CD14-positive monocyte (primary cell): ENCODE data around the gene ATAD5. TPM values are rescaled to one million over a fixed set of nuclear protein-coding genes. Genes with fewer than 3 reads are reported as not detected.

Source experiments
- DNase-seq, 3 donors: peaks; one replicate each; pipeline ENCODE4 v3.0.0-alpha.2; 2011 to 2022
- H2AFZ ChIP-seq: 2 replicates; pipeline ENCODE4 v1.6.0; 2012; ENCODE audit warnings: mild to moderate bottlenecking, low read depth, low read length, inconsistent platforms; ENCODE audit not compliant: insufficient read depth, poor library complexity, severe bottlenecking
- H3K27ac ChIP-seq, 2 donors: 1 replicate in 1 of 2; 2 replicates in 1 of 2; pipeline ENCODE4 v1.5.1; 2012 to 2013; ENCODE audit warnings: low read length in 2 of 2, control low read depth in 1 of 2, inconsistent platforms in 1 of 2, low read depth in 1 of 2, mild to moderate bottlenecking in 1 of 2
- H3K27me3 ChIP-seq, 2 donors: one replicate each; pipeline versions ENCODE4 v1.6.0 to v1.6.1; 2011 to 2013; ENCODE audit warnings: low read length in 2 of 2; ENCODE audit not compliant: control insufficient read depth in 2 of 2, insufficient read depth in 2 of 2
- H3K36me3 ChIP-seq, 2 donors: replicated peaks in 1 of 2; 1 replicate in 1 of 2; 2 replicates in 1 of 2; pipeline versions ENCODE4 v1.5.1 to v1.6.1; 2012 to 2013; ENCODE audit warnings: low read length in 2 of 2, control low read depth in 1 of 2, inconsistent platforms in 1 of 2, mild to moderate bottlenecking in 1 of 2; ENCODE audit not compliant: insufficient read depth in 2 of 2, control insufficient read depth in 1 of 2
- H3K4me1 ChIP-seq, 2 donors: 1 replicate in 1 of 2; 2 replicates in 1 of 2; pipeline versions ENCODE4 v1.5.1 to v1.6.1; 2012 to 2013; ENCODE audit warnings: low read length in 2 of 2, control low read depth in 1 of 2, inconsistent platforms in 1 of 2, mild to moderate bottlenecking in 1 of 2, moderate library complexity in 1 of 2; ENCODE audit not compliant: insufficient read depth in 2 of 2, control insufficient read depth in 1 of 2
- H3K4me2 ChIP-seq: replicated peaks from 2 replicates; pipeline ENCODE3; 2012; ENCODE audit warnings: low read length, moderate library complexity, mild to moderate bottlenecking; ENCODE audit not compliant: poor library complexity, severe bottlenecking; ENCODE audit errors: extremely low read depth
- H3K4me3 ChIP-seq, 3 experiments: fragments of 200-600 bp in 1 of 3; sonication (generic) in 1 of 3; replicated peaks in 1 of 3; 1 replicate in 2 of 3; 2 replicates in 1 of 3; pipeline ENCODE4 v1.5.1; 2011 to 2013; ENCODE audit warnings: low read length in 3 of 3, mild to moderate bottlenecking in 3 of 3, control low read depth in 2 of 3, low read depth in 2 of 3, inconsistent platforms in 1 of 3, moderate library complexity in 1 of 3
- H3K79me2 ChIP-seq: 2 replicates; pipeline ENCODE4 v1.6.0; 2012; ENCODE audit warnings: mild to moderate bottlenecking, control low read depth, inconsistent platforms, low read length, moderate library complexity; ENCODE audit not compliant: insufficient read depth
- H3K9ac ChIP-seq: 2 replicates; pipeline ENCODE4 v1.6.0; 2017; ENCODE audit warnings: low read length, mild to moderate bottlenecking; ENCODE audit not compliant: insufficient read depth, poor library complexity, severe bottlenecking
- H3K9me3 ChIP-seq, 2 donors: replicated peaks in 1 of 2; 1 replicate in 1 of 2; 2 replicates in 1 of 2; pipeline versions ENCODE4 v1.5.1 to v1.6.1; 2012 to 2013; ENCODE audit warnings: low read length in 2 of 2, control low read depth in 1 of 2; ENCODE audit not compliant: control insufficient read depth in 1 of 2, insufficient read depth in 1 of 2
- H4K20me1 ChIP-seq: 2 replicates; pipeline ENCODE4 v1.6.0; 2012; ENCODE audit warnings: mild to moderate bottlenecking, low read length, control low read depth, moderate library complexity; ENCODE audit not compliant: insufficient read depth
- H3K27ac Mint-ChIP-seq, 7 donors: one replicate each; pipeline ENCODE4 v1.8.0; 2020; ENCODE audit warnings: mild to moderate bottlenecking in 7 of 7, mixed read lengths in 7 of 7, moderate library complexity in 6 of 7, inconsistent platforms in 2 of 7
- H3K27me3 Mint-ChIP-seq, 3 donors: one replicate each; pipeline ENCODE4 v1.8.0; 2021 to 2022; ENCODE audit warnings: low read depth in 3 of 3, mild to moderate bottlenecking in 3 of 3, mixed read lengths in 3 of 3, moderate library complexity in 3 of 3, inconsistent platforms in 1 of 3
- H3K36me3 Mint-ChIP-seq, 2 donors: one replicate each; pipeline ENCODE4 v1.8.0; 2020; ENCODE audit warnings: mixed read lengths in 2 of 2, inconsistent platforms in 1 of 2, mild to moderate bottlenecking in 1 of 2
- H3K4me1 Mint-ChIP-seq: one replicate; pipeline ENCODE4 v1.8.0; 2020; ENCODE audit warnings: mild to moderate bottlenecking, mixed read lengths
- H3K4me3 Mint-ChIP-seq, 2 donors: one replicate each; pipeline ENCODE4 v1.8.0; 2020; ENCODE audit warnings: mild to moderate bottlenecking in 2 of 2, mixed read lengths in 2 of 2, moderate library complexity in 1 of 2
- H3K9me3 Mint-ChIP-seq, 7 donors: one replicate each; pipeline ENCODE4 v1.8.0; 2020 to 2022; ENCODE audit warnings: mixed read lengths in 7 of 7, mild to moderate bottlenecking in 6 of 7, moderate library complexity in 6 of 7, inconsistent platforms in 2 of 7
- WGBS: methylation state at CpG from one replicate; pipeline ENCODE4 v1.1.5; 2013; ENCODE audit warnings: missing lambda C conversion rate; ENCODE audit not compliant: insufficient coverage; 5-methylcytosine and 5-hydroxymethylcytosine counted together
- intact Hi-C, 2 donors: fragments of 100-400 bp; cut with micrococcal nuclease; formaldehyde crosslinking; loops; one replicate each; pipeline versions ENCODE4 v1.15.0 to v1.15.1; 2023
- polyA plus RNA-seq, 3 donors: library from polyadenylated mRNA; depleted of rRNA in 1 of 3; unstranded in 2 of 3; stranded (reverse) in 1 of 3; fragments of 300-500 nt in 2 of 3; fragments of >200 nt in 1 of 3; fragmentation: Illumina TruSeq in 2 of 3; gene quantifications; 1 replicate in 2 of 3; 2 replicates in 1 of 3; pipeline ENCODE4 v1.2.3, GENCODE V29; 2012 to 2021
- TF ChIP-seq, protein P1 (sequence below): fragments of 200-600 bp; IDR thresholded peaks from one replicate; pipeline ENCODE4 v1.8.0; 2022; ENCODE audit warnings: antibody characterized with exemption, mild to moderate bottlenecking

The ATAD5 gene
- polyA plus RNA-seq, 3 donors = 0.24 to 0.57 (median 0.42) TPM

DNA sequence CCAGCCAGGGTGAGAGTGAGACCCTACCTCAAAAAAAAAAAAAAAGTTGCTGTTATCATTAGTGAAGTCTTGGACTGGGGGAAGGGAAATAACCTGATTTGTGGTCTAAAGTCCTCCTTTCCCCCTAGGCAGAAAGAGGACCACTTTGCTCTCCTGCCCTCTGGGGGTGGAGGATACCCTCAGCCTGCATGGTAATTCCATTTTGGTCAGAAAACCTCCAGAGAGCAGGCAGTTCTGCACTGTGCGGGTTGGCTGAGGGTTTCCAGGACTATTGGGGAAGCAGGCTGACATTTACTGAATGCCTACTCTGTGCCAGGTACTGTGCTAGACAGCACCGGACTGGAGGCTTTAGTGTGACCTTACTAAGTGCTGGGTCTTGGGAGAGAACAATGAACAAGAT lies 92.6 kb downstream of the ATAD5 start:
- H3K9me3 Mint-ChIP-seq = no peaks in the 10 kb centered on the region

DNA sequence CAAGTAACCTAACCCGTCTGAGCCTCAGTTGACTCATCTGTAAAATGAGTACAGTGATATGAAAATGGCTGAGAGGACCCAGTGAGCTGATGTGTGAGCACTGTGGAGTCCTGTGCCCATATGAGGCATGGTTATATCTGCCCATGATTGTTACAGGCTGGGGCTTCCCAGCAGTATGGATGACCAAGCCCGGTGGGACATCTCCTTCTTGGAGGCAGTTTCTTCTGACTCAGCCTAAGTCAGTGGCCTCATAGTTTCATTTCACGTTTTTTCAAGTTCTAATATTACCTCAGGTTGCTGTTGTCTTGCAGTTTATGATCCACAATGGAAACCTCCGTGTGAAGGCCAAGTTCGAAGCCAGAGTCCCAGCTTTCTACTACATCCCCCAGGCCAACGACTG lies 94.8 kb downstream of the ATAD5 start:
- Histone ChIP-seq H4K20me1 (peaks cover 43% of the 10 kb centered on the region), H3K9me3 (no peaks in the 10 kb centered on the region), H3K27me3 (no peaks in the 10 kb centered on the region), H3K36me3 (peaks cover 50 to 70% of the 10 kb centered on the region in 2 donors), H3K79me2 (peaks cover 12% of the 10 kb centered on the region), H3K4me1 (peaks cover 18 to 39% of the 10 kb centered on the region in 2 donors), H3K4me2 (no peak overlapping the region), H3K9ac (no peak overlapping the region), H3K4me3 (no peak overlapping the region), H3K27ac (peak overlapping the region in 1 of 2 donors; percentile 18), H2AFZ (no peak overlapping the region)
- no peaks in the 10 kb centered on the region for H3K9me3 Mint-ChIP-seq
- H3K36me3 Mint-ChIP-seq = peaks cover 61 to 83% of the 10 kb centered on the region in 2 donors
- peaks cover 3 to 13% (median 13%) of the 10 kb centered on the region in 3 donors for H3K27me3 Mint-ChIP-seq
- TF ChIP-seq, protein P1, sequence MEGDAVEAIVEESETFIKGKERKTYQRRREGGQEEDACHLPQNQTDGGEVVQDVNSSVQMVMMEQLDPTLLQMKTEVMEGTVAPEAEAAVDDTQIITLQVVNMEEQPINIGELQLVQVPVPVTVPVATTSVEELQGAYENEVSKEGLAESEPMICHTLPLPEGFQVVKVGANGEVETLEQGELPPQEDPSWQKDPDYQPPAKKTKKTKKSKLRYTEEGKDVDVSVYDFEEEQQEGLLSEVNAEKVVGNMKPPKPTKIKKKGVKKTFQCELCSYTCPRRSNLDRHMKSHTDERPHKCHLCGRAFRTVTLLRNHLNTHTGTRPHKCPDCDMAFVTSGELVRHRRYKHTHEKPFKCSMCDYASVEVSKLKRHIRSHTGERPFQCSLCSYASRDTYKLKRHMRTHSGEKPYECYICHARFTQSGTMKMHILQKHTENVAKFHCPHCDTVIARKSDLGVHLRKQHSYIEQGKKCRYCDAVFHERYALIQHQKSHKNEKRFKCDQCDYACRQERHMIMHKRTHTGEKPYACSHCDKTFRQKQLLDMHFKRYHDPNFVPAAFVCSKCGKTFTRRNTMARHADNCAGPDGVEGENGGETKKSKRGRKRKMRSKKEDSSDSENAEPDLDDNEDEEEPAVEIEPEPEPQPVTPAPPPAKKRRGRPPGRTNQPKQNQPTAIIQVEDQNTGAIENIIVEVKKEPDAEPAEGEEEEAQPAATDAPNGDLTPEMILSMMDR = no peak
- H3K4me3 Mint-ChIP-seq = no peak overlapping the region
- no peak overlapping the region for H3K27ac Mint-ChIP-seq
- intact Hi-C loops = loop anchor here in 1 of 2 donors (10.0 kb wide), 1 partner anchor 48 kb away; the partner anchor contains the start of gene RNF135
- H3K4me1 Mint-ChIP-seq = peaks cover 32% of the 10 kb centered on the region
- 100% methylated on average over 1 of the region's 6 CpGs for WGBS
- peak in 1 of 3 donors; percentile 61 for DNase-seq

More for the DNA sequence above, 92.6 kb downstream of the ATAD5 start:
- DNase-seq = no peak
- H3K27ac Mint-ChIP-seq = peak overlapping the region in 2 of 7 donors; percentile 24 to 27
- H3K79me2 ChIP-seq = peaks cover 17% of the 10 kb centered on the region
- H3K9me3 ChIP-seq = no peaks in the 10 kb centered on the region
- TF ChIP-seq, protein P1 = no peak
- H3K36me3 ChIP-seq = peaks cover 34 to 49% of the 10 kb centered on the region in 2 donors
- no peaks in the 10 kb centered on the region for H3K27me3 ChIP-seq
- intact Hi-C loops = loop anchor here (5.0 to 10.0 kb wide), 2 partner anchors 48 to 50 kb away; partner anchors contain the start of gene RNF135 (in 2 of the 2)
- 100% methylated on average over 1 of the region's 2 CpGs for WGBS
- no peak overlapping the region for H3K4me2 ChIP-seq
- H4K20me1 ChIP-seq = peaks cover 42% of the 10 kb centered on the region
- peaks cover 25 to 50% of the 10 kb centered on the region in 2 donors for H3K4me1 ChIP-seq
- H3K27ac ChIP-seq = no peak overlapping the region
- no peak overlapping the region for H2AFZ ChIP-seq
- no peak overlapping the region for H3K9ac ChIP-seq
- peaks cover 10 to 20% (median 13%) of the 10 kb centered on the region in 3 donors for H3K27me3 Mint-ChIP-seq
- peaks cover 44 to 67% of the 10 kb centered on the region in 2 donors for H3K36me3 Mint-ChIP-seq
- peaks cover 41% of the 10 kb centered on the region for H3K4me1 Mint-ChIP-seq
- no peak overlapping the region for H3K4me3 ChIP-seq
- H3K4me3 Mint-ChIP-seq = no peak overlapping the region
